ENCODE data around the gene TSFM.

TSFM gene

GRCh38 chr12:57823908-57824640 lies 41.5 kb downstream of the TSFM start:
- H3K27me3 ChIP-seq (ENCODE audit: low read length): no peaks in the 10 kb centered on the region
- TF ChIP-seq EZH2phosphoT487 (conservative IDR thresholded peaks at IDR 0.05; ENCODE audit: low read length): no peak
- TF ChIP-seq CTCF (IDR thresholded peaks at IDR 0.05; ENCODE audit: insufficient read depth, low read length, poor library complexity, severe bottlenecking): no peak
- no peaks in the 10 kb centered on the region for H3K9me2 ChIP-seq (replicated peaks; ENCODE audit: insufficient read depth, low read length)
- H3K79me2 ChIP-seq (ENCODE audit: insufficient read depth, low read length): no peaks in the 10 kb centered on the region
- no peaks in the 10 kb centered on the region for H4K20me1 ChIP-seq (ENCODE audit: low read depth, low read length)
- no peak overlapping the region for H3K4me3 ChIP-seq (ENCODE audit: insufficient read depth, low read length, poor library complexity, severe bottlenecking)
- H3K9me3 ChIP-seq (ENCODE audit: insufficient read depth, low read length): no peaks in the 10 kb centered on the region
- H3K36me3 ChIP-seq (ENCODE audit: low read length): no peaks in the 10 kb centered on the region
- no peak overlapping the region for H3K4me2 ChIP-seq (ENCODE audit: low read depth, low read length, poor library complexity, severe bottlenecking)
- H3K27ac ChIP-seq (ENCODE audit: low read depth, low read length): no peak overlapping the region
- H3K9ac ChIP-seq (ENCODE audit: low read length): no peak overlapping the region
- H3F3A ChIP-seq (ENCODE audit: insufficient read depth): no peaks in the 10 kb centered on the region
- no peak overlapping the region for H2AFZ ChIP-seq (ENCODE audit: low read depth, low read length, severe bottlenecking)

GRCh38 chr12:57825451-57825850 lies 42.9 kb downstream of the TSFM start:
- Histone ChIP-seq H3K27ac (ENCODE audit: low read depth, low read length) (no peak overlapping the region), H4K20me1 (ENCODE audit: low read depth, low read length) (no peaks in the 10 kb centered on the region), H3K9me2 (replicated peaks; ENCODE audit: insufficient read depth, low read length) (no peaks in the 10 kb centered on the region), H3K36me3 (ENCODE audit: low read length) (no peaks in the 10 kb centered on the region), H2AFZ (ENCODE audit: low read depth, low read length, severe bottlenecking) (no peak overlapping the region), H3K4me3 (ENCODE audit: insufficient read depth, low read length, poor library complexity, severe bottlenecking) (no peak overlapping the region), H3K9ac (ENCODE audit: low read length) (no peak overlapping the region), H3K4me2 (ENCODE audit: low read depth, low read length, poor library complexity, severe bottlenecking) (no peak overlapping the region), H3K9me3 (ENCODE audit: insufficient read depth, low read length) (no peaks in the 10 kb centered on the region), H3K79me2 (ENCODE audit: insufficient read depth, low read length) (no peaks in the 10 kb centered on the region), H3K27me3 (ENCODE audit: low read length) (no peaks in the 10 kb centered on the region), H3F3A (ENCODE audit: insufficient read depth) (no peaks in the 10 kb centered on the region)
- no peak for TF ChIP-seq CTCF (IDR thresholded peaks at IDR 0.05; ENCODE audit: insufficient read depth, low read length, poor library complexity, severe bottlenecking)
- no peak for TF ChIP-seq EZH2phosphoT487 (conservative IDR thresholded peaks at IDR 0.05; ENCODE audit: low read length)

DNA sequence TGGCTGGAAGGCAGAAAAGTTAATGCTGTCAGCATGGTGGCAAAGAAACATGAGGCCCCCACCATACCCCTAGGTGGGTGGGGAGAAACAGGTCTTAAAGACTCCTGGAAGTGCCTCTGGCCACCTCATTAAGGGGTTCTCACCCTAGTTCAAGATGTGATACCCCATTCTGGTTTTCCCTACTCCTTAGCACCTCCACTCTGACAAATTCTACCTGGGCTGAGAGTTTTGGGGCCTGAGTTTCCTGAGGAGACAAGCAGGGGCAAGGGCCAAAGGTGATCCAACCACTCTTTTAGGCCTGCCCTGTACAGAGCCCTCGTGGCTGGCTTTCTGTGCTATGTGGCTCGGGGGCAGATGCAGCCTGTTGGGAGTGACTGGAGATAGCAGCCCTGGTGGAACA lies 43.8 kb downstream of the TSFM start:
- H3K9me3 ChIP-seq (ENCODE audit: insufficient read depth, low read length): no peaks in the 10 kb centered on the region
- no peak overlapping the region for H2AFZ ChIP-seq (ENCODE audit: low read depth, low read length, severe bottlenecking)
- no peaks in the 10 kb centered on the region for H3K27me3 ChIP-seq (ENCODE audit: low read length)
- no peak overlapping the region for H3K27ac ChIP-seq (ENCODE audit: low read depth, low read length)
- no peaks in the 10 kb centered on the region for H3F3A ChIP-seq (ENCODE audit: insufficient read depth)
- no peaks in the 10 kb centered on the region for H3K79me2 ChIP-seq (ENCODE audit: insufficient read depth, low read length)
- TF ChIP-seq EZH2phosphoT487 (conservative IDR thresholded peaks at IDR 0.05; ENCODE audit: low read length): no peak
- no peak for TF ChIP-seq CTCF (IDR thresholded peaks at IDR 0.05; ENCODE audit: insufficient read depth, low read length, poor library complexity, severe bottlenecking)
- no peaks in the 10 kb centered on the region for H3K9me2 ChIP-seq (replicated peaks; ENCODE audit: insufficient read depth, low read length)
- H3K36me3 ChIP-seq (ENCODE audit: low read length): no peaks in the 10 kb centered on the region
- H3K4me2 ChIP-seq (ENCODE audit: low read depth, low read length, poor library complexity, severe bottlenecking): no peak overlapping the region
- H3K9ac ChIP-seq (ENCODE audit: low read length): no peak overlapping the region
- no peaks in the 10 kb centered on the region for H4K20me1 ChIP-seq (ENCODE audit: low read depth, low read length)
- H3K4me3 ChIP-seq (ENCODE audit: insufficient read depth, low read length, poor library complexity, severe bottlenecking): no peak overlapping the region
